Ishikawa (cell line): ENCODE data around the gene CHD2.

Source experiments
- CEBPB ChIP-seq: IDR thresholded peaks from 2 replicates; pipeline ENCODE4 v1.6.1; 2012
- CREB1 ChIP-seq: IDR thresholded peaks from 2 replicates; pipeline ENCODE4 v1.6.1; 2012; ENCODE audit warnings: low read depth
- EGR1 ChIP-seq: IDR thresholded peaks from 2 replicates; pipeline ENCODE4 v1.6.1; 2012
- EP300 ChIP-seq: IDR thresholded peaks from 2 replicates; pipeline ENCODE4 v1.6.1; 2012; ENCODE audit warnings: borderline replicate concordance
- FOXM1 ChIP-seq: IDR thresholded peaks from 2 replicates; pipeline ENCODE4 v1.6.1; 2012; ENCODE audit warnings: low read depth, borderline replicate concordance
- NFIC ChIP-seq: IDR thresholded peaks from 2 replicates; pipeline ENCODE4 v1.6.1; 2012
- RAD21 ChIP-seq: IDR thresholded peaks from 2 replicates; pipeline ENCODE4 v1.6.1; 2012; ENCODE audit warnings: low read depth
- TAF1 ChIP-seq: IDR thresholded peaks from 2 replicates; pipeline ENCODE4 v1.6.1; 2012; ENCODE audit warnings: low read depth, mild to moderate bottlenecking
- TCF12 ChIP-seq: IDR thresholded peaks from 2 replicates; pipeline ENCODE4 v1.6.1; 2012; ENCODE audit warnings: low read depth
- TEAD4 ChIP-seq: IDR thresholded peaks from 2 replicates; pipeline ENCODE4 v1.6.1; 2012
- USF1 ChIP-seq: IDR thresholded peaks from 2 replicates; pipeline ENCODE4 v1.6.1; 2012
- YY1 ChIP-seq: IDR thresholded peaks from 2 replicates; pipeline ENCODE4 v1.6.1; 2012; ENCODE audit warnings: low read depth
- ZBTB7A ChIP-seq: IDR thresholded peaks from 2 replicates; pipeline ENCODE4 v1.6.1; 2012; ENCODE audit warnings: low read depth
- TF ChIP-seq, protein P1 (sequence below): IDR thresholded peaks from 2 replicates; pipeline ENCODE4 v1.6.1; 2012; ENCODE audit warnings: low read depth, mild to moderate bottlenecking
- TF ChIP-seq, protein P2 (sequence below): IDR thresholded peaks from 2 replicates; pipeline ENCODE4 v1.6.1; 2012

The CHD2 gene

GRCh38 chr15:92990031-92990430 lies 89.9 kb downstream of the CHD2 start:
- no peak for TF ChIP-seq FOXM1
- TF ChIP-seq EP300: no peak
- TF ChIP-seq ZBTB7A: no peak
- TF ChIP-seq YY1: no peak
- no peak for TF ChIP-seq EGR1
- no peak for TF ChIP-seq TAF1

- no peak for TF ChIP-seq EP300
- no peak for TF ChIP-seq CREB1
- no peak for TF ChIP-seq ZBTB7A
- TF ChIP-seq TCF12: no peak
- TF ChIP-seq RAD21: no peak
- TF ChIP-seq, protein P1, sequence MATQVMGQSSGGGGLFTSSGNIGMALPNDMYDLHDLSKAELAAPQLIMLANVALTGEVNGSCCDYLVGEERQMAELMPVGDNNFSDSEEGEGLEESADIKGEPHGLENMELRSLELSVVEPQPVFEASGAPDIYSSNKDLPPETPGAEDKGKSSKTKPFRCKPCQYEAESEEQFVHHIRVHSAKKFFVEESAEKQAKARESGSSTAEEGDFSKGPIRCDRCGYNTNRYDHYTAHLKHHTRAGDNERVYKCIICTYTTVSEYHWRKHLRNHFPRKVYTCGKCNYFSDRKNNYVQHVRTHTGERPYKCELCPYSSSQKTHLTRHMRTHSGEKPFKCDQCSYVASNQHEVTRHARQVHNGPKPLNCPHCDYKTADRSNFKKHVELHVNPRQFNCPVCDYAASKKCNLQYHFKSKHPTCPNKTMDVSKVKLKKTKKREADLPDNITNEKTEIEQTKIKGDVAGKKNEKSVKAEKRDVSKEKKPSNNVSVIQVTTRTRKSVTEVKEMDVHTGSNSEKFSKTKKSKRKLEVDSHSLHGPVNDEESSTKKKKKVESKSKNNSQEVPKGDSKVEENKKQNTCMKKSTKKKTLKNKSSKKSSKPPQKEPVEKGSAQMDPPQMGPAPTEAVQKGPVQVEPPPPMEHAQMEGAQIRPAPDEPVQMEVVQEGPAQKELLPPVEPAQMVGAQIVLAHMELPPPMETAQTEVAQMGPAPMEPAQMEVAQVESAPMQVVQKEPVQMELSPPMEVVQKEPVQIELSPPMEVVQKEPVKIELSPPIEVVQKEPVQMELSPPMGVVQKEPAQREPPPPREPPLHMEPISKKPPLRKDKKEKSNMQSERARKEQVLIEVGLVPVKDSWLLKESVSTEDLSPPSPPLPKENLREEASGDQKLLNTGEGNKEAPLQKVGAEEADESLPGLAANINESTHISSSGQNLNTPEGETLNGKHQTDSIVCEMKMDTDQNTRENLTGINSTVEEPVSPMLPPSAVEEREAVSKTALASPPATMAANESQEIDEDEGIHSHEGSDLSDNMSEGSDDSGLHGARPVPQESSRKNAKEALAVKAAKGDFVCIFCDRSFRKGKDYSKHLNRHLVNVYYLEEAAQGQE: no peak
- no peak for TF ChIP-seq YY1
- TF ChIP-seq, protein P2, sequence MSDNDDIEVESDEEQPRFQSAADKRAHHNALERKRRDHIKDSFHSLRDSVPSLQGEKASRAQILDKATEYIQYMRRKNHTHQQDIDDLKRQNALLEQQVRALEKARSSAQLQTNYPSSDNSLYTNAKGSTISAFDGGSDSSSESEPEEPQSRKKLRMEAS: no peak
- TF ChIP-seq TAF1: no peak
- no peak for TF ChIP-seq EGR1
Observed at GRCh38 chr15:92992720-92993119, 92.6 kb downstream of the CHD2 start.

GRCh38 chr15:92997821-92998220 lies 97.7 kb downstream of the CHD2 start:
- TF ChIP-seq EP300 (no peak), YY1 (no peak), TEAD4 (no peak), FOXM1 (no peak), CEBPB (no peak)
- TF ChIP-seq, protein P2: no peak

DNA sequence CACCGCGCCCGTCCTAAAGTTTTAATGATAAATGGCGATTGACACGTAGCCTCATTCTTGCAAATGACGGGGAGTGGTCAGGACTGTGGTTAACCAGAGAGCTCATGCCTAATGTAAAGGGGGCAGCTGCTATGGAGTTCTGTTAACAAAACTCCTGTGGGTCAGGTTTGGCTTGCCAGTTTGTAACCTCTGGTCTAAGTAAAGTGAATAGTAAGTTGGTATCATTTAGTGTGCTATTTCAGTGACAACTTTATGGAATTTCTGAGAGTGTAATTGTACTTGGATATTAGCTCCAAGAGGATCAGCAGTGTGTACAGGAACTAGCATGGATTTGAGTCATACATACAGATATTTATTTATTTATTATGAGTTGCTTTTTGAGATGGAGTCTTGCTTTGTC lies 101.0 kb downstream of the CHD2 start:
- TF ChIP-seq, protein P1: no peak
- TF ChIP-seq YY1: no peak
- no peak for TF ChIP-seq ZBTB7A
- no peak for TF ChIP-seq USF1
- TF ChIP-seq NFIC: no peak
- TF ChIP-seq FOXM1: no peak
- TF ChIP-seq RAD21: no peak
- no peak for TF ChIP-seq TEAD4
- no peak for TF ChIP-seq TAF1
- TF ChIP-seq CEBPB: no peak
- TF ChIP-seq, protein P2: no peak
- no peak for TF ChIP-seq EGR1

- TF ChIP-seq EGR1 (no peak), EP300 (no peak), CREB1 (no peak), TEAD4 (no peak), TCF12 (no peak), FOXM1 (no peak), RAD21 (no peak), USF1 (no peak), TAF1 (no peak), ZBTB7A (no peak), NFIC (no peak), CEBPB (no peak), YY1 (no peak)
- TF ChIP-seq, protein P2: no peak
- TF ChIP-seq, protein P1: no peak
Observed at GRCh38 chr15:93001881-93002280, 101.8 kb downstream of the CHD2 start.
